NCI-H2227 treated with DMSO at 0.1 percent for 48 hours (cell line): Measurements from ENCODE around the gene KMT5B.

ENCODE experiments used
- DNase-seq: peaks from one replicate; lab custom pipeline; 2025; lab: John Stamatoyannopoulos, UW

KMT5B gene

GRCh38 chr11:68118706-68119448, 94.2 kb downstream of the KMT5B start:
- no peak for DNase-seq

DNA sequence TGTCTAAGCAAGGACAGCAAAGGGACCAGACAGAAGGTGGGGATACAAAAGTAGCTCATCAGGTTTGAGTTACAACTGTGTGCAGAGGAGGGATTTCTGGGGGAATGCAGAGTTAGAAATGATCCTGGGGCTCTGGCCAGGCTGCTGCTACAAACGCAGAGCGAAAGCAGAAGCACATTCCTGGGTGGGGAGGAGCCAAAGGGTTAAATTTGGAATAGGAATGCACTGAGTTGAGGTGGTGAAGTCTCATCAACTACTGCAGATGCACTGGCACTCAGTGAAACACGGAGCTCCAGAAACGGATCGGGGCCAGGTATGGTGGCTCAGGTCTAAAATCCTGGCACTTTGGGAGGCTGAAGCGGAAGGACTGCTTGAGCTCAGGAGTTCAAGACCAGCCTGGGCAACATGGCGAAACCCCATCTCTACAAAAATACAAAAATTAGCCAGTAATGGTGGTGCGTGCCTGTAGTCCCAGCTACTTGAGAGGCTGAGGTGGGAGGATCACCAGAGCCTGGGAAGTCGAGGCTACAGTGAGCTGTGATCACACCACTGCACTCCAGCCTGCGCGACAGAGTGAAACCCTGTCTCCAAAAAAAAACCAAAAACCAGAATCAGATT, 95.1 kb downstream of the KMT5B start:
- no peak for DNase-seq

DNA sequence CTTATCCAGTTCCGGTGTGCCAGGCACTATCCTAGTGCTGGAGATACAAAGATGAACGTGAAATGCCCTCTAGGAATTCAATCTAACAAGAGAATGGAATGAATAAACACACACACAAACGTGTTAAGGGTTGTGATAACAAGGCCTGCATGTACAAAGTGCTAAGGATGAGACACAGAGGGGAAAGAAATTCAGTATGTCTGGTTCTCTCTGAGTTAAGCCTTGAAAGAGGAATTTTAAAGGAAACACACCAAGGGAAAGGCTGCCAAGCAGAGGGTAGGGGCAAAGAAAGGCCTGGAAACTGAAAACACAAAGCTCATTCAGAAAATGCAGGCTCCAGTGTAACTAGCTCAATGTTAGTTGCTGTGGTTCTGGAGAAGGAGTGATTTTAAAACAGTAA, 96.1 kb downstream of the KMT5B start:
- no peak for DNase-seq

DNA sequence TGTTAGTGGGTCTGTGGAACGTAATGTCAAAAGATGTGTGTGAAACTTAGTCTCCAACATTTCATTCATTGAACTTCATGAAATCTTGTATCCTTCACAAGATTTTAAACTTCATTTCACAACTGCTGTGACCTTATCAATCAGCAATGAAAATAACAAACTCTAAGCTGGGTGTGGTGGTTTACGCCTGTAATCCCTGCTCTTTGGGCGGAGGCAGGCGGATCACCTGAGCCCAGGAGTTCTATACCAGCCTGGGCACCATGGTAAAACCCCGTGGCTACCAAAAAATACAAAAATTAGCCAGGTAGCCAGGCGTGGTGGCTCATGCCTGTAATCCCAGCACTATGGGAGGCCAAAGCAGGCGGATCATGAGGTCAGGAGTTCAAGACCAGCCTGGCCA, 97.0 kb downstream of the KMT5B start:
- no peak for DNase-seq

- no peak for DNase-seq
Measured at GRCh38 chr11:68115285-68115684, 97.8 kb downstream of the KMT5B start.

- no peak for DNase-seq
Measured at GRCh38 chr11:68113986-68114385, 99.1 kb downstream of the KMT5B start.

DNA sequence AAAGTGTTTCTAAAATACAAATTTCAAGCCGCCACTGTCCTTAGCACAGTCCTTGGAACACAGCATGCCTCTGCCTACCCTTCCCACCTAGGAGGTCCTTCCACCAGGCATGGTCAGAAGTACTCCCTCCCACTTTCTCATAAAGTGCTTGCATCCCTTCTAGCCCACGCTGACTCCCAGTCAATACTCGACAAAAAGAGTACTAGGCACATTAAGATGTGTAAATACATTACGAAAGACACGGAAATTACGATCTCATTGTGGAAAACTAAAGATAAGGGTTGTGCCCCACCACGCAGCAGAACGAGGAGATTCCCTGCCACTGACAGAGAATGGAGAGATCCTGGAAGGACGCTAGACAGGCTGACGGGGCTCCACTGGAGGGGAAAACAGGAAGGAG, 105.4 kb downstream of the KMT5B start:
- DNase-seq: no peak

DNA sequence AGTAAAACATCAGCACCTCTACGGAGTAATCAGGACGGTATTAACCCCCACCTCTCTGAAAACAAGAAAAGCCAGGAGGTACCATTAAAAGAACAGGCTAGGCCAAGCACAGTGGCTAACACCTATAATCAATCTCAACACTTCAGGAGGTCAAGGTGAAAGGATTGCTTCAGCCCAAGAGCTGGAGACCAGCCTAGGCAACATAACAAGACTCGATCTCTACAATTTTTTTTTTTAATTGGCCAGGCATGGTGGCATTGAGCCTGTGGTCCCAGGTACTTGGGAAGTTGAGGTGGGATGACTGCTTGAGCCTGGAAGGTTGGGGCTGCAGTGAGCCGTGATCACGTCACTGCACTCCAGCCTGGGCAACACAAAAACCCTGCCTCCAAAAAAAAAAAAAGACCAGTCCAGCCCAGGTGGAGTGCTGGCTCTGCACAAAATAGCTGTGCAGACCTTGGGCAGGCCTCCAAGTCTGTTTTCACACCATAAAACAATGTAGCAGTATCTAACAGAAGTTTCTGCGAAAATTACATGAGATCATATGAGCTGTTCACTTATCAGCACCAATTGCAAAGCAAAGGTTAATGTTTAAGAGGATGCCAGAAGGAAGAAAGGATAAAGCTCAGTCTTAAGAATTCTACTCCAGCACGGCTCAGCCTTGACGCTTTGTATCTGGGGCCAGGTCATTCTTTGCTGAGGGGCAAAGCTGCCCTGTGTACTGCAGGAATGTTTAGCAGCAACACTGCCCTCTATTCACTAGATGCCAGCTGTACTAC, 106.7 kb downstream of the KMT5B start:
- DNase-seq: peak; percentile 32
